Epithelial cell of proximal tubule (primary cell): ENCODE results near the gene KLHL21. TPM values are rescaled to one million over a fixed set of nuclear protein-coding genes. Genes with fewer than 3 reads are reported as not detected.
A peak's percentile ranks its signal among the peaks of the same experiment; 100 is the strongest.

Experiments used
- DNase-seq: peaks from one replicate; pipeline ENCODE4 v3.0.0-alpha.2; 2011; ENCODE audit warnings: low read depth
- H3K4me3 ChIP-seq: 2 replicates; pipeline ENCODE4 v1.5.1; 2011; ENCODE audit warnings: low read depth, mild to moderate bottlenecking, low read length
- total RNA-seq: library from RNA; depleted of rRNA; stranded (reverse); fragments of >200 nt; gene quantifications from 2 replicates; pipeline ENCODE4 v1.2.3, GENCODE V29; 2015
- TF ChIP-seq, protein P1 (sequence below): conservative IDR thresholded peaks from 2 replicates; pipeline ENCODE4 v1.5.1; 2012; ENCODE audit warnings: low read depth, mild to moderate bottlenecking, low read length

Gene KLHL21
- total RNA-seq, 1 donor from 2014 or later = 28.1 TPM

DNA sequence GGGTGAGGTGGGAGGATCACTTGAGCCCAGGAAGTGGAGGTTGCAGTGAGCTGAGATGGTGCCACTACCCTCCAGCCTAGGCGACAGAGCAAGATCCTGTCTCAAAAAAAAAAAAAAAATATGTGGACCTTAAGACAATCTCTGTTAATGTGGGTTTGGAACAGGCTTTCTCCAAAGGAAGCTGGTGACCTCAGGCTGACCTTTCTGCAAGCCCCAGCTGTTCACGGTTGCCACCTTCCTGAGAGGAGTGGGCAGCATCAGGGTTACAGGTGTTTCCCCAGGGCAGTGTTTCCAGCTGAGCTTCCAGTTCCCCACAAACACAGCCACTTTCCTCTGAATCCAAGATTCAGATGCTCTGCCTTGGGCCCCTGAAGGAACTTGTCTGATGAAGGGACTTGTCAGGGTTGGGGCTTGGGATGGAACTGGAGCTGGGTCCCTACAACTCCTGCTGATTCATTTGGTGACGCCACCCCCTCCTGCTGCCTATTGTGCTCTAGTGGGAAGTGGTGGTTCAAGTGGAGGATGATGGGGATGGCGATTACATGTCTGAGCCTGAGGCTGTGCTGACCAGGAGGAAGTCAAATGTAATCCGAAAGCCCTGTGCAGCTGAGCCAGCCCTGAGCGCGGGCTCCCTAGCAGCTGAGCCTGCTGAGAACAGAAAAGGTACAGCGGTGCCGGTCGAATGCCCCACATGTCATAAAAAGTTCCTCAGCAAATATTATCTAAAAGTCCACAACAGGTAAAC lies 20.9 kb downstream of the KLHL21 start:
- peak overlapping the region; percentile 2 for H3K4me3 ChIP-seq
- DNase-seq = no peak

GRCh38 chr1:6580593-6581409 lies 21.9 kb downstream of the KLHL21 start:
- peak overlapping the region; percentile 91 for H3K4me3 ChIP-seq
- TF ChIP-seq, protein P1, sequence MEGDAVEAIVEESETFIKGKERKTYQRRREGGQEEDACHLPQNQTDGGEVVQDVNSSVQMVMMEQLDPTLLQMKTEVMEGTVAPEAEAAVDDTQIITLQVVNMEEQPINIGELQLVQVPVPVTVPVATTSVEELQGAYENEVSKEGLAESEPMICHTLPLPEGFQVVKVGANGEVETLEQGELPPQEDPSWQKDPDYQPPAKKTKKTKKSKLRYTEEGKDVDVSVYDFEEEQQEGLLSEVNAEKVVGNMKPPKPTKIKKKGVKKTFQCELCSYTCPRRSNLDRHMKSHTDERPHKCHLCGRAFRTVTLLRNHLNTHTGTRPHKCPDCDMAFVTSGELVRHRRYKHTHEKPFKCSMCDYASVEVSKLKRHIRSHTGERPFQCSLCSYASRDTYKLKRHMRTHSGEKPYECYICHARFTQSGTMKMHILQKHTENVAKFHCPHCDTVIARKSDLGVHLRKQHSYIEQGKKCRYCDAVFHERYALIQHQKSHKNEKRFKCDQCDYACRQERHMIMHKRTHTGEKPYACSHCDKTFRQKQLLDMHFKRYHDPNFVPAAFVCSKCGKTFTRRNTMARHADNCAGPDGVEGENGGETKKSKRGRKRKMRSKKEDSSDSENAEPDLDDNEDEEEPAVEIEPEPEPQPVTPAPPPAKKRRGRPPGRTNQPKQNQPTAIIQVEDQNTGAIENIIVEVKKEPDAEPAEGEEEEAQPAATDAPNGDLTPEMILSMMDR = peak; percentile 32
- DNase-seq = no peak

More for the DNA sequence above, 20.9 kb downstream of the KLHL21 start:
- TF ChIP-seq, protein P1 = no peak

DNA sequence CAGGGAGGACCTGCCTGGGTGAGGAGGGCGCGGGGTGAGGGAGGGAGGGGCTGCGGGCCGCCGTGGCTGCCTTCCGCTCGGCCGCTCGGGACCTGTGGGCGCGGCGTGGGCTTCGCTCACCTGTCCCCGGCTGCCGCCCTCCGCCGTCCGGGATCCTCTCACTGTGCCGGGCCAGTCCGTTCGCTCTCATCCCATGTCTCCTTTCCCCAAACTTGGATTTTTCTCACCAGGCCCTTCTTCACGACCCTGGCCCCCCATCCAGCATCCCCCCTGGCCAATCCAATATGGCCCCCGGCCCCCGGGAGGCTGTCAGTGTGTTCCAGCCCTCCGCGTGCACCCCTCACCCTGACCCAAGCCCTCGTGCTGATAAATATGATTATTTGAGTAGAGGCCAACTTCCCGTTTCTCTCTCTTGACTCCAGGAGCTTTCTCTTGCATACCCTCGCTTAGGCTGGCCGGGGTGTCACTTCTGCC lies 22.5 kb downstream of the KLHL21 start:
- peak overlapping the region; percentile 91 for H3K4me3 ChIP-seq
- TF ChIP-seq, protein P1 = no peak
- DNase-seq = no peak

DNA sequence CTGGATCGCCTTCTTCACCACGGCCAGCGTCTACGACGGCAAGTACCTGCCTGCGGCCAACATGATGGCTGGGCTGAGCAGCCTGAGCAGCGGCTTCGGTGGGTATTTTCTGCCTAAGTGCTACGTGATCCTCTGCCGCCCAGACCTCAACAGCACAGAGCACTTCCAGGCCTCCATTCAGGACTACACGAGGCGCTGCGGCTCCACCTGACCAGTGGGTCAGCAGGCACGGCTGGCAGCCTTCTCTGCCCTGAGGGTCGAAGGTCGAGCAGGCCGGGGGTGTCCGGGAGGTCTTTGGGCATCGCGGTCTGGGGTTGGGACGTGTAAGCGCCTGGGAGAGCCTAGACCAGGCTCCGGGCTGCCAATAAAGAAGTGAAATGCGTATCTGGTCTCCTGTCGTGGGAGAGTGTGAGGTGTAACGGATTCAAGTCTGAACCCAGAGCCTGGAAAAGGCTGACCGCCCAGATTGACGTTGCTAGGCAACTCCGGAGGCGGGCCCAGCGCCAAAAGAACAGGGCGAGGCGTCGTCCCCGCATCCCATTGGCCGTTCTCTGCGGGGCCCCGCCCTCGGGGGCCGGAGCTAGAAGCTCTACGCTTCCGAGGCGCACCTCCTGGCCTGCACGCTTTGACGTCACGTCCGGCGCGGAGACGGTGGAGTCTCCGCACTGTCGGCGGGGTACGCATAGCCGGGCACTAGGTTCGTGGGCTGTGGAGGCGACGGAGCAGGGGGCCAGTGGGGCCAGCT lies 23.1 kb downstream of the KLHL21 start, which contains the start of gene ZBTB48:
Gene ZBTB48, plus strand, starts transcription at position 621 of the 745 bp plus-strand sequence. CDS start 616 bp downstream, outside the sequence.
- H3K4me3 ChIP-seq = peak within 1 kb of the TSS; percentile 91
- DNase-seq = peak; percentile 63
- TF ChIP-seq, protein P1 = no peak

GRCh38 chr1:6578624-6579373 lies 23.9 kb downstream of the KLHL21 start:
- peak overlapping the region; percentile 91 for H3K4me3 ChIP-seq
- DNase-seq = no peak
- TF ChIP-seq, protein P1 = no peak
